ENCODE results near the gene PPFIA3. TPM values are rescaled to one million over a fixed set of nuclear protein-coding genes. Genes with fewer than 3 reads are reported as not detected.

PPFIA3 gene
- total and polyA plus RNA-seq, 2 of the 8 experiments (the other 6 are each of a cell fraction or from before 2014, with no cell fraction given), result 15.9 to 25.3 TPM

GRCh38 chr19:49167857-49168409, 48.6 kb downstream of the PPFIA3 start:
- 90% methylated on average over 23 of the region's 25 CpGs; no CpG with 5 or more reads in 1 of the 2 experiments for WGBS, 2 experiments (ENCODE audit: extremely low coverage in 1 of 2, insufficient coverage in 1 of 2, insufficient read length in 1 of 2, insufficient replicate concordance in 2 of 2, low coverage in 1 of 2, low lambda C conversion rate in 2 of 2, missing lambda C conversion rate in 1 of 2)
- no peak overlapping the region for H3K4ac ChIP-seq (replicated peaks; ENCODE audit: insufficient read length, low read depth, low read length)
- H3K79me1 ChIP-seq (ENCODE audit: low read depth, low read length), result no peaks in the 10 kb centered on the region
- FAIRE-seq (no peak), DNase-seq (ENCODE audit: low read depth in 1 of 2, low spot score in 2 of 2) (no peak)
- no peak overlapping the region for H4K5ac ChIP-seq (ENCODE audit: insufficient read length, low read depth, low read length)
- ChIA-PET CTCF (ENCODE audit: partially characterized antibody) (interaction anchor here (0.6 to 1.9 kb wide), 3 partner anchors 31 to 169 kb away, joined by 3 to 4 read pairs (median 4); no protein-coding TSS in a partner anchor), POLR2A (ENCODE audit: partially characterized antibody) (interaction anchor here (0.7 kb wide), 1 partner anchor 18 kb away, joined by 3 read pairs; no protein-coding TSS in a partner anchor)
- peaks cover 0 to 5% (median 2%) of the 10 kb centered on the region in 4 experiments; a peak in 3 of 7 replicates for H3K27me3 ChIP-seq (replicated peaks in 1 of 4; ENCODE audit: control insufficient read depth in 3 of 4, extremely low read depth in 1 of 4, insufficient read depth in 3 of 4, low read length in 3 of 4)
- no peak overlapping the region for H2BK15ac ChIP-seq (ENCODE audit: low read length)
- no peak overlapping the region for H3K18ac ChIP-seq (ENCODE audit: extremely low read depth, low read length)
- H3K23me2 ChIP-seq (ENCODE audit: low read depth, low read length), result peaks cover 4% of the 10 kb centered on the region; the same call in 1 of the 2 replicates
- no peak overlapping the region for H2BK12ac ChIP-seq (ENCODE audit: low read depth, low read length)
- H3K4me1 ChIP-seq (replicated peaks in 1 of 4; ENCODE audit: control insufficient read depth in 3 of 4, insufficient read depth in 4 of 4, low read length in 3 of 4), result peaks cover 0 to 12% (median 8%) of the 10 kb centered on the region in 4 experiments; a peak in 6 of 7 replicates
- H3K9ac ChIP-seq (replicated peaks in 1 of 4; ENCODE audit: extremely low read depth in 1 of 4, low read depth in 3 of 4, low read length in 3 of 4), result no peak overlapping the region
- H2BK120ac ChIP-seq (replicated peaks; ENCODE audit: low read depth, low read length), result no peak overlapping the region
- H3K36me3 ChIP-seq (ENCODE audit: control insufficient read depth in 2 of 4, insufficient read depth in 4 of 4, low read length in 3 of 4), result no peaks in the 10 kb centered on the region; a peak in 1 of 8 replicates
- no peak overlapping the region for H4K91ac ChIP-seq (replicated peaks; ENCODE audit: insufficient read length, low read length)
- H2BK20ac ChIP-seq (ENCODE audit: low read length), result no peak overlapping the region
- no peak overlapping the region for H2AK5ac ChIP-seq (ENCODE audit: low read depth, low read length)
- no peaks in the 10 kb centered on the region for H3K9me3 ChIP-seq (ENCODE audit: insufficient read depth in 2 of 2, low read depth in 1 of 2, low read length in 1 of 2)
- no peak overlapping the region for H2AFZ ChIP-seq (ENCODE audit: low read length)
- H4K20me1 ChIP-seq (replicated peaks in 1 of 2; ENCODE audit: control insufficient read depth in 1 of 2, insufficient read depth in 2 of 2, low read length in 2 of 2), result no peaks in the 10 kb centered on the region
- H3K27ac ChIP-seq (ENCODE audit: low read depth, low read length), result no peak overlapping the region
- no peak overlapping the region for H3K23ac ChIP-seq (ENCODE audit: insufficient read length)
- H3K56ac ChIP-seq (replicated peaks; ENCODE audit: insufficient read length, low read depth, low read length), result no peak overlapping the region
- H4K8ac ChIP-seq (ENCODE audit: extremely low read depth, insufficient read depth, low read length), result no peak overlapping the region
- no peak overlapping the region for H2BK5ac ChIP-seq (ENCODE audit: low read depth, low read length)
- H3K4me2 ChIP-seq (ENCODE audit: insufficient read depth in 1 of 2, low read depth in 2 of 2, low read length in 2 of 2), result no peak overlapping the region
- H3K79me2 ChIP-seq (ENCODE audit: control insufficient read depth in 1 of 2, insufficient read depth in 2 of 2, low read length in 2 of 2), result no peaks in the 10 kb centered on the region
- H3K4me3 ChIP-seq (ENCODE audit: extremely low read depth in 1 of 4, insufficient read depth in 2 of 4, low read depth in 3 of 4, low read length in 4 of 4), result no peak overlapping the region
- no peak overlapping the region for H3K14ac ChIP-seq (ENCODE audit: insufficient read length)
- TF ChIP-seq MAX (IDR thresholded peaks at IDR 0.05) (no peak), ZNF274 (IDR thresholded peaks at IDR 0.05; ENCODE audit: borderline replicate concordance, extremely low read depth, low read length) (no peak), GTF2F1 (IDR thresholded peaks at IDR 0.05; ENCODE audit: borderline replicate concordance, low read depth, low read length) (no peak), RNF2 (IDR thresholded peaks at IDR 0.05; ENCODE audit: borderline replicate concordance, low read depth, low read length, missing control alignments, poor library complexity, severe bottlenecking) (no peak), HDAC6 (IDR thresholded peaks at IDR 0.05; ENCODE audit: low read depth, low read length) (no peak), RXRA (IDR thresholded peaks at IDR 0.05; ENCODE audit: insufficient read depth, low read depth, low read length) (no peak), E2F6 (IDR thresholded peaks at IDR 0.05) (no peak), RFX5 (IDR thresholded peaks at IDR 0.05; ENCODE audit: borderline replicate concordance, low read depth, low read length) (no peak), KDM4A (IDR thresholded peaks at IDR 0.05; ENCODE audit: low read depth, low read length, severe bottlenecking) (no peak)

All from H1 (cell line).